NOMO-1 treated with DMSO at 0.1 percent for 48 hours (cell line): ENCODE measurements around the gene TM6SF1.
A peak's percentile ranks its signal among the peaks of the same experiment; 100 is the strongest.
"Not testable (repeated sequence)": the region's sequence is repeated elsewhere in the genome, so short reads cannot be mapped to it uniquely, and the experiment has no call there.

ENCODE experiments used
- DNase-seq: peaks from one replicate; lab custom pipeline; 2025; ENCODE audit not compliant: unreplicated experiment; lab: John Stamatoyannopoulos, UW

Gene TM6SF1

GRCh38 chr15:83106994-83107840, at the start of gene TM6SF1:
Gene TM6SF1, plus strand, starts transcription at chr15:83107645. Its CDS starts 36 bp downstream, at chr15:83107681.
- DNase-seq = no peak

- no peak for DNase-seq
Observed at GRCh38 chr15:83057696-83058376, 49.6 kb upstream of the TM6SF1 start.

- DNase-seq = no peak
Observed at GRCh38 chr15:83061680-83062079, 45.8 kb upstream of the TM6SF1 start.

DNA sequence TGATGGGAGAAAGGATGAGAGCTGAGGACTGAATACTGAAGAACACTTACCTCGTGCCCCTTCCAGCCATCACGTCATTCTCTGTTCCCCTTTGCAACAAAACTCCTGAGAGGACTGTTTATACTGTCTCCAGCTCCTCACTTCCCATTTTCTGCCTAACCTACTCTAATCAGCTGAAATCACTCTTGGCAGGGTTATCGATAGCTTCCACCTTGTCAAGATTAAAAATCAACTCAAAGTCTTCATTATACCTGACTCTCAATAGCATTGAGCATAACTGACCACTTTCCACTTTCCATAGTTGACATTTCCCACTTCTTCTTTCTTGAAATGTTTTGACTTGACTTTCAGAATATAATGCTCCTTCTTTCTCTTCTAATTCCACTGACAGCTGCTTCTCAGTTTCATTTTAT, 44.7 kb upstream of the TM6SF1 start:
- DNase-seq = peak; percentile 61

DNA sequence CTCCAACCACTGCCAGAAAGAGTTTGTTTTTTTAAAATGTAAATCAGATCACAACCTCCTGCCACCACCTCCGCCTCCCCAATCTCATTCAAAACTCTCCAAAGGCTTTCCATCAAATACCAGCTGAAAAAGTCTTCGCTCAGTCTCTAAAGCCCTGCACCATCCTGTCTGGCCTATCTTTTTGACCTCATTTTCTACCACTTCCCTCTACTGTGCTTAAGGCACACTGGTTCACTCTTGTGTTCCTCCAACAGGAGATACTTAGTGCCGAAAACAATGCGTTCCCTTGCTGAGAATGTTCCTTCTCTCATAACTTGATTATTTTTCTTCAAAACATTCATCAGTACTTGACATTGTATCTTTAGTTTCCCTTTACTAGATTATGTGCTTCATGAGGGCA, 43.9 kb upstream of the TM6SF1 start:
- DNase-seq = no peak

- no peak for DNase-seq
Observed at GRCh38 chr15:83064859-83065258, 42.6 kb upstream of the TM6SF1 start.

DNA sequence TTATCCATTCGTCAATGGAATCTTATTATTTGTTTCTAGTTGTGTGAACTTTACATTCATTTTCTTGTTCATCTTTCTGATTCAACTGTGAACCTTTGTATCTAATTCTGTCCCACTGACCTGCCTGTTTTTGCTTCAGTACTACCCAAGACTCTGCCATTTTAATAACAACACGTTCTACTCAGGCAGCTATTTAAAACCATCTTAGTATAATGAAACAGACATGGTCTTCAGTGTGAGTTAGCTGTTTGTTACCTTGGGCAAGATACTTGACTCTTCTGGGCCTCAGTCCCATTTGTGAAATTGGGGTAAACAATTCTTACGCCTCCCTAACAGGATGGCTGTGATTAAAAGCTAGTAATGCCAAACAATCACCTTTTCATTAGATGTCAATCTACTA, 42.0 kb upstream of the TM6SF1 start:
- DNase-seq = no peak

GRCh38 chr15:83066034-83066733, 41.3 kb upstream of the TM6SF1 start:
- DNase-seq = no peak

DNA sequence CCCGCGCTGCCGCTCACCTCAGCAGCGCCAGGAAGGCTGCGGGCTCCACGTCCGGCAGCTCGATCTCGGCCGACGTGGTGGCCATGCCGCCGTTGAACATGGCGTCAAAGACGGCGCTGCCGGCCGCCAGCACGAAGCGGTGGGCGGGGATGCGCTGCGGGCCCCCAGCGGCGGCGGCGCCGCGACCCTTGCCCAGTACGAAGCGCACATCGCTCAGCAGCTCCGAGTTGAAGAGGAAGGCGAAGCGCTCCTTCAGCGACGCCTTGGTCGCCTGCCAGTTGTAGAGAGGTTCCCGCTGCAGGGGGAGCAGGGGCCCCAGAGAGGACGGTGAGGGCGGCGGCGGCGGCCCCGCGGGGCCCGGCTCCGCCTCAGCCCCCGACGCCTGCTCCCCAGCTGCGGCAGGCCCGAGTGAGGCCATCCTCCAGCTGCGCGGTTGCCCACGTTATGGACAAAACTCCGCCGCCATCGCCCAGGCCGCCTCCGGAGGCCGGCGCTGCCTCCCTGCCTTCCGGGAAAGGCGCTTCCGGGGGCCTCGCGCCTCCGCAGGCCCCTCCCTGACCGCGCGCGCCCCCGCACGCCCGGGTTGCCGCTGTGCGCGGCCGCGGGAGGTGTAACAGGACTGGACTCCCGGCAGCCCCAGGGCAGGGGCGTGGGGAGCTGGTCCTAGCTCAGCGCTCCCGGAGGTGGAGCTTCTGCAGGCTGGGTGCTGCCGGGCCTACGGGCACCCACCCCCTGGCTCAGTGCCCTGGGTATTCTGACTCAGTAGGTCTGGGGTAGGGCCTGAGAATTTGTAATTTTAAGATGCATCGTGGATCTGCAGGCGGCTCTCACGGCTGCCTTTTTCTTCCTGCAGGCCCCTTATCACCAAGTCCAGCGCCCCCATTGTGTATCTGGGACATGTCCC, 40.5 kb upstream of the TM6SF1 start, which contains the start of gene BTBD1:
Gene BTBD1, minus strand, starts transcription at position 519 of the 904 bp plus-strand sequence. Its CDS starts 101 bp downstream, at position 418.
- DNase-seq = peak; percentile 75

DNA sequence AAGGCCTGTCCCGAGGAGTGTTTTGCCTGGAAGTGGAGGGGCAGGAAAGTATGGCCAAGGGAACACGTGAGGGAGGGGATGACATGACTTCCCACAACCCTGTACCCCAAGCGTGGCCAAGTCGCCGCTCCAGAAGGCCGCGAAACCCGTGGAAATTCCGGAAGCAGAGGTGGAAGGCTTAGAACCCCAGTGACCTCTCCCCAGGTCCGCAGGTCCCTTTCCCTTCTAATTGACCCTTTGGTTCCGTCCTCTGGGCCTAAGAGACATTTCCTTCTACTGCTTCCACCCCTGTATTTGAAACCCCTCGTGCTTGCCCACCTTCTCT, 39.8 kb upstream of the TM6SF1 start:
- no peak for DNase-seq

- DNase-seq = no peak
Observed at GRCh38 chr15:83068054-83068453, 39.4 kb upstream of the TM6SF1 start.

- not testable (repeated sequence) for DNase-seq
Observed at GRCh38 chr15:83069211-83069642, 38.2 kb upstream of the TM6SF1 start.

DNA sequence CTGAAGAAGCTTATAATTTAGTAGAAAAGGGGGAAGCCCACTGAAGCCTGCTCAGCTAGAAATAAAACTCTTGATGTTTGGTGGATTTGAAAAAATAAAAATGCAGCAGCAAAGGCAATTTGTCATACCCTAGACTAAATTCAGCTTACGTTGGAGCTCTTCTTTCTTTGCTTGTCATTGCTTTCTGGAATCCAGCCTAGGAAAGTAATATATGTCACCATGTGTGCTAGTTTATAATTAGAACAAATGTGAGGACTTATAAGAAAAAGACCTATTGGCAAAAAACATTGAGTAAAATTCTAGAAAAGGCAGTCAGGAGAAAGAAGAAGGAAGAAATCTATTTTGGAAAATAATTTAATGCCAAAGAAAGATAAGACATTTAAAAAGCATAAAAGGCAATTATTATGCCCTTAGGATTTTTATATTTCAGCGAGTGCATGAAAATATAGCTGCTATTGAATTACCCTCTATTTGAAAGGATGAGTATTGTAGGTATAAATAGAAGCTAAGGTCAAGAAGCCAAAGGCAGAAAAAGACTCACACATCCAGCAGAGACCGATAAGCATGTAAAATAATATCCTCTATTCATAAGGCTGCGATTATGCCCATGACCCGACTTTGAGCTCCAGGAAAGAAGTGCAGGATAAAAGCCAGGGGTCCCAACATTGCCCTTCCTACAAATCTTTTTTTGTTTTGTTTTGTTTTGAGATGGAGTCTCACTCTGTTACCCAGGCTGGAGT, 29.8 kb upstream of the TM6SF1 start:
- no peak for DNase-seq

GRCh38 chr15:83078712-83079111, 28.7 kb upstream of the TM6SF1 start:
- DNase-seq = no peak

- no peak for DNase-seq
Observed at GRCh38 chr15:83081256-83082014, 26.0 kb upstream of the TM6SF1 start.

DNA sequence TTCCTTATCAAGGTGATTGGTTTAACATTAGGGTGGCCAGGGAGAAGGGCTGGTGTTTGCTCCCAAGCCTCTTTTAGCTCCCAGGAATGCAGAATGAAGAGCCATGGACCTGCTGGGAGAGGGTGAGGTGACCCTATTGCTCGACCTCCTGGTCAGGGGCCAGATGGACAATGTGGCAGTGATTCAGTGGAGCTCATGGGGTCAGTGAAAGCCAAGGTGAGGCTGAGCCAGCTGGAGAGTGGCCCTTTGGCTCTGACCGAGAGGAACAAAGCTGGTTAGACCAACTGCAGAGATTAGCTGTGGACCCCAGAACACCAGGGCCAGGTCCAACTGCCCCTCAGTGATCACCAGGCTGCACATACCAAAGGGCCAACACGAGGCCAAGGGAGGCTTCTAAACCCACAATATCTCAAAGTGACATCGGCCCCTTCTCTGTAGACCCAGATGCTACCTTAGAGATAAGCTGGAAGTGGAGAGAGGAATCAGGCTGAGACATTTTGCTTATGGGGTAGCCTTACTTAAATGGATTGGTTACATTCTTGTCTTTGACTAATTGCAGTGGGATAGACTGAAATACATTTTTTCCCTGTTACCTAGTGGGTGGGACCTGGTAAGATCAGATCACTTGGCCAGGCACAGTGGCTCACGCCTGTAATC, 24.6 kb upstream of the TM6SF1 start:
- no peak for DNase-seq

DNA sequence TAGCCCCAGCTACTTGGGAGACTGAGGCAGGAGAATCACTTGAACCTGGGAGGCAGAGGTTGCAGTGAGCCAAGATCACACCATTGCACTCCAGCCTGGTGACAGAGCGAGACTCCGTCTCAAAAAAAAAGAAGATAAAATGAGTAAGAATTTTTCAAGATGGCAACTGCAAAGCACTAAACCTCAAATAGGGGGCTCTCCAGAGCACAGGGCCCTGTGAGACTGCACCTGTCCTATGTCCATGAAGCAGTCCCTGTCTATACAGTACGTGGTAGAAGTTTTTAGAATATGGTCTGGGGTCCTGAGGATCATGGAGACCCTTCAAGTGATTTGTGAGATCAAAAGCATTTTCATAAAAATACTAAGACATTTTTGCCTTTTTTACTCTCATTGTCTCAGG, 22.0 kb upstream of the TM6SF1 start:
- not testable (repeated sequence) for DNase-seq

DNA sequence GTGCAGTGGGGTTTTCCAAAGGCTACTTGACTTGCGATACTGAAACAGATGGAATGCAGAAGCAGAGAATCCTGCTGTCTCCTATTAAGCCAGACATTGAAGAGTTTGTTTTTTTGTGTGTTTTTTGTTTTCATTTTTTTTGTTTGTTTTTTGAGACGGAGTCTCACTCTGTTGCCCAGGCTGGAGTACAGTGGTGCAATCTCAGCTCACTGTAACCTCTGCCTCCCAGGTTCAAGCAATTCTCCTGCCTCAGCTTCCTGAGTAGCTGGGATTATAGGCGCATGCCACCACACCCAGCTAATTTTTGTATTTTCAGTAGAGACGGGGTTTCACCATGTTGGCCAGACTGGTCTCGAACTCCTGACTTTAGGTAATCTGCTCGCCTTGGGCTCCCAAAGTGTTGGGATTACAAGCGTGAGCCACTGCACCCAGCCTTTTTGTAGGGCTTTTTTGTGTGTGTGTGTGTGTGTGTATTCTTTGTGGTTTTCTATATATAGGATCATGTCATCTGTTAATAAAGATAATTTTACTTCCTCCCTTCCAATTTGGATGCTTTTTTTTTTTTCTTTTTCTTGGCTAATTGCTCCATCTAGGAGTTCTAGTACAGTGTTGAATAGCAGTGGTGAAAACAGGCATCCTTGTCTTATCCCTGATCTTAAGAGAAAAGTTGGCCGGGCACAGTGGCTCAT, 21.4 kb upstream of the TM6SF1 start:
- not testable (repeated sequence) for DNase-seq
